ENCODE results near the gene ZNF282. TPM values are rescaled to one million over a fixed set of nuclear protein-coding genes. Genes with fewer than 3 reads are reported as not detected.

Gene ZNF282
- total RNA-seq, 1 donor from 2014 or later, result 17.9 TPM

GRCh38 chr7:149166630-149167352, 28.6 kb upstream of the ZNF282 start:
- Histone ChIP-seq H3K27ac (no peak overlapping the region), H3K9me3 (no peaks in the 10 kb centered on the region), H3K36me3 (peaks cover 48 to 70% of the 10 kb centered on the region in 2 donors), H3K27me3 (no peaks in the 10 kb centered on the region), H3K4me1 (no peaks in the 10 kb centered on the region), H3K4me3 (no peak overlapping the region)
- intact Hi-C loops (cut with DNase I), result no loop called here
- no peak for TF ChIP-seq CTCF (IDR thresholded peaks at IDR 0.05)
- DNase-seq (ENCODE audit: low spot score in 2 of 2), result no peak

- H3K9me3 ChIP-seq, result no peaks in the 10 kb centered on the region
- intact Hi-C loops (cut with DNase I), result no loop called here
- TF ChIP-seq CTCF (IDR thresholded peaks at IDR 0.05), result no peak
- peaks cover 45 to 61% of the 10 kb centered on the region in 2 donors for H3K36me3 ChIP-seq
- H3K4me1 ChIP-seq, result no peaks in the 10 kb centered on the region
- no peak overlapping the region for H3K27ac ChIP-seq
- H3K27me3 ChIP-seq, result no peaks in the 10 kb centered on the region
- no peak overlapping the region for H3K4me3 ChIP-seq
- no peak for DNase-seq (ENCODE audit: low spot score in 2 of 2)
Measured at GRCh38 chr7:149171892-149172533, 23.3 kb upstream of the ZNF282 start.

GRCh38 chr7:149172534-149172920, 22.8 kb upstream of the ZNF282 start:
- TF ChIP-seq CTCF (IDR thresholded peaks at IDR 0.05), result no peak
- intact Hi-C loops (cut with DNase I), result no loop called here
- peaks cover 49 to 63% of the 10 kb centered on the region in 2 donors for H3K36me3 ChIP-seq
- H3K27me3 ChIP-seq, result no peaks in the 10 kb centered on the region
- DNase-seq (ENCODE audit: low spot score in 2 of 2), result no peak
- H3K27ac ChIP-seq, result no peak overlapping the region
- no peak overlapping the region for H3K4me3 ChIP-seq
- no peaks in the 10 kb centered on the region for H3K9me3 ChIP-seq
- no peaks in the 10 kb centered on the region for H3K4me1 ChIP-seq

- H3K27me3 ChIP-seq, result no peaks in the 10 kb centered on the region
- intact Hi-C loops (cut with DNase I), result no loop called here
- no peak overlapping the region for H3K4me3 ChIP-seq
- no peak for DNase-seq (ENCODE audit: low spot score in 2 of 2)
- no peak for TF ChIP-seq CTCF (IDR thresholded peaks at IDR 0.05)
- H3K36me3 ChIP-seq, result peaks cover 49 to 65% of the 10 kb centered on the region in 2 donors
- no peaks in the 10 kb centered on the region for H3K9me3 ChIP-seq
- H3K4me1 ChIP-seq, result no peaks in the 10 kb centered on the region
- no peak overlapping the region for H3K27ac ChIP-seq
Measured at GRCh38 chr7:149175150-149175549, 20.2 kb upstream of the ZNF282 start.

GRCh38 chr7:149179241-149179640, 16.1 kb upstream of the ZNF282 start:
- Histone ChIP-seq H3K9me3 (no peaks in the 10 kb centered on the region), H3K4me1 (no peaks in the 10 kb centered on the region), H3K27ac (no peak overlapping the region), H3K36me3 (peaks cover 41 to 62% of the 10 kb centered on the region in 2 donors), H3K4me3 (no peak overlapping the region), H3K27me3 (no peaks in the 10 kb centered on the region)
- intact Hi-C loops (cut with DNase I), result no loop called here
- DNase-seq (ENCODE audit: low spot score in 2 of 2), result no peak
- TF ChIP-seq CTCF (IDR thresholded peaks at IDR 0.05), result no peak

Measured in ascending aorta (tissue), 2 donors.